Endodermal cell (in vitro differentiated cells): ENCODE results near the gene SLC24A3. TPM values are rescaled to one million over a fixed set of nuclear protein-coding genes. Genes with fewer than 3 reads are reported as not detected.

Source experiments
- DNase-seq: peaks from one replicate; pipeline ENCODE4 v3.0.0-alpha.2; 2017
- H3K27ac ChIP-seq: 2 replicates; pipeline ENCODE4 v1.5.1; 2013; ENCODE audit warnings: mild to moderate bottlenecking, low read depth, low read length, moderate library complexity
- H3K27me3 ChIP-seq: 2 replicates; pipeline ENCODE4 v1.6.1; 2013; ENCODE audit warnings: mild to moderate bottlenecking, low read length, moderate library complexity; ENCODE audit not compliant: insufficient read depth, control insufficient read depth, poor library complexity, severe bottlenecking
- H3K36me3 ChIP-seq: 2 replicates; pipeline ENCODE4 v1.7.0; 2013; ENCODE audit warnings: mild to moderate bottlenecking, low read length, moderate library complexity; ENCODE audit not compliant: control insufficient read depth, insufficient read depth
- H3K4me1 ChIP-seq: one replicate; pipeline ENCODE4 v1.7.0; 2013; ENCODE audit warnings: low read length; ENCODE audit not compliant: control insufficient read depth, insufficient read depth
- H3K4me3 ChIP-seq: 2 replicates; pipeline ENCODE4 v1.5.1; 2013; ENCODE audit warnings: mild to moderate bottlenecking, low read length, moderate library complexity
- H3K9ac ChIP-seq: 2 replicates; pipeline ENCODE4 v1.6.1; 2013; ENCODE audit warnings: mild to moderate bottlenecking, low read length, moderate library complexity; ENCODE audit not compliant: poor library complexity, severe bottlenecking; ENCODE audit errors: extremely low read depth
- H3K9me3 ChIP-seq: 2 replicates; pipeline ENCODE4 v1.6.1; 2013; ENCODE audit warnings: mild to moderate bottlenecking, low read length, moderate library complexity; ENCODE audit not compliant: control insufficient read depth
- H3K27ac Mint-ChIP-seq: 2 replicates; pipeline ENCODE4 v1.8.0; 2020; ENCODE audit warnings: mixed read lengths
- H3K27me3 Mint-ChIP-seq: 2 replicates; pipeline ENCODE4 v1.8.0; 2021; ENCODE audit warnings: mild to moderate bottlenecking, mixed read lengths; ENCODE audit not compliant: insufficient read depth
- H3K36me3 Mint-ChIP-seq: 2 replicates; pipeline ENCODE4 v1.8.0; 2020; ENCODE audit warnings: low read depth, mixed read lengths
- H3K4me1 Mint-ChIP-seq: 2 replicates; pipeline ENCODE4 v1.8.0; 2020; ENCODE audit warnings: mixed read lengths
- H3K4me3 Mint-ChIP-seq: 2 replicates; pipeline ENCODE4 v1.8.0; 2020; ENCODE audit warnings: mild to moderate bottlenecking, moderate library complexity, mixed read lengths
- H3K9me3 Mint-ChIP-seq: 2 replicates; pipeline ENCODE4 v1.8.0; 2020; ENCODE audit warnings: mild to moderate bottlenecking, mixed read lengths
- WGBS, 2 experiments: methylation state at CpG; one replicate each; pipeline versions ENCODE4 v1.1.5 to v1.1.7; 2013; ENCODE audit warnings: missing lambda C conversion rate in 2 of 2, mixed read lengths in 1 of 2; ENCODE audit not compliant: insufficient coverage in 1 of 2, insufficient read length in 1 of 2; 5-methylcytosine and 5-hydroxymethylcytosine counted together
- total RNA-seq, 2 donors: library from RNA; stranded (reverse); fragmentation: NEBNext Ultra II Directional in 1 of 2; extraction: Animal tissue kit (Norgen Biotek cat#: 25700) in 1 of 2; gene quantifications; 2 replicates in 1 of 2; 3 replicates in 1 of 2; pipeline ENCODE4 v1.2.1, GENCODE V29; 2021
- TF ChIP-seq, protein P1 (sequence below): fragments of 200-600 bp; sonication (generic); conservative IDR thresholded peaks from 2 replicates; pipeline ENCODE4 v1.5.0; 2021; ENCODE audit warnings: antibody characterized with exemption, mild to moderate bottlenecking

The SLC24A3 gene
- total RNA-seq, 2 donors from 2014 or later, result 1.5 to 1.8 TPM

DNA sequence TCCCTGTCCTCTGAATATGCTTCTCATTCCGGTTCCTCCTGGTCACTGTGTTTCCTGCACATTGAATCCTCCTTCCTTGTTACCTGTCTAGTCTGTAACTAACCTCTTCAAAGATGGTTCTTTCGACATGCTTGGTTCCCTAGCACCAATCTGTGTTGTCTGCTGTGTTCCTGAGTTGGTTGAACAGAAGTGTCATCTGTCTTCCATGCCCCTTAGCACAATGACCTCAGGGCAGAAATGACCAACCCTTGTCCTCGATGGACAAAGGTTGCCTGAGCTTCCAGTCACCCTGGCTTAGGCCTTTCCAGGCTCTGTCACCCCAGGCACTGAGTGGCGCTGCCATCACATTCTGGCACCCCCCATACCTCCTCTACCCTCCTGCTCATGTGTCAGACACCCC, 278.8 kb downstream of the SLC24A3 start:
- Mint-ChIP-seq H3K4me1 (peaks cover 11% of the 10 kb centered on the region), H3K27ac (no peak overlapping the region), H3K4me3 (no peak overlapping the region), H3K36me3 (no peaks in the 10 kb centered on the region), H3K27me3 (peaks cover 9% of the 10 kb centered on the region), H3K9me3 (no peaks in the 10 kb centered on the region)
- no peak overlapping the region for H3K27ac ChIP-seq
- no peak overlapping the region for H3K9ac ChIP-seq
- TF ChIP-seq, protein P1, sequence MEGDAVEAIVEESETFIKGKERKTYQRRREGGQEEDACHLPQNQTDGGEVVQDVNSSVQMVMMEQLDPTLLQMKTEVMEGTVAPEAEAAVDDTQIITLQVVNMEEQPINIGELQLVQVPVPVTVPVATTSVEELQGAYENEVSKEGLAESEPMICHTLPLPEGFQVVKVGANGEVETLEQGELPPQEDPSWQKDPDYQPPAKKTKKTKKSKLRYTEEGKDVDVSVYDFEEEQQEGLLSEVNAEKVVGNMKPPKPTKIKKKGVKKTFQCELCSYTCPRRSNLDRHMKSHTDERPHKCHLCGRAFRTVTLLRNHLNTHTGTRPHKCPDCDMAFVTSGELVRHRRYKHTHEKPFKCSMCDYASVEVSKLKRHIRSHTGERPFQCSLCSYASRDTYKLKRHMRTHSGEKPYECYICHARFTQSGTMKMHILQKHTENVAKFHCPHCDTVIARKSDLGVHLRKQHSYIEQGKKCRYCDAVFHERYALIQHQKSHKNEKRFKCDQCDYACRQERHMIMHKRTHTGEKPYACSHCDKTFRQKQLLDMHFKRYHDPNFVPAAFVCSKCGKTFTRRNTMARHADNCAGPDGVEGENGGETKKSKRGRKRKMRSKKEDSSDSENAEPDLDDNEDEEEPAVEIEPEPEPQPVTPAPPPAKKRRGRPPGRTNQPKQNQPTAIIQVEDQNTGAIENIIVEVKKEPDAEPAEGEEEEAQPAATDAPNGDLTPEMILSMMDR, result no peak
- H3K4me1 ChIP-seq, result peaks cover 12% of the 10 kb centered on the region
- H3K4me3 ChIP-seq, result no peak overlapping the region
- DNase-seq, result no peak
- no peaks in the 10 kb centered on the region for H3K27me3 ChIP-seq
- H3K9me3 ChIP-seq, result no peaks in the 10 kb centered on the region
- no peaks in the 10 kb centered on the region for H3K36me3 ChIP-seq
- WGBS, 2 experiments, result 89 to 100% methylated on average over 4 of the region's 4 CpGs

DNA sequence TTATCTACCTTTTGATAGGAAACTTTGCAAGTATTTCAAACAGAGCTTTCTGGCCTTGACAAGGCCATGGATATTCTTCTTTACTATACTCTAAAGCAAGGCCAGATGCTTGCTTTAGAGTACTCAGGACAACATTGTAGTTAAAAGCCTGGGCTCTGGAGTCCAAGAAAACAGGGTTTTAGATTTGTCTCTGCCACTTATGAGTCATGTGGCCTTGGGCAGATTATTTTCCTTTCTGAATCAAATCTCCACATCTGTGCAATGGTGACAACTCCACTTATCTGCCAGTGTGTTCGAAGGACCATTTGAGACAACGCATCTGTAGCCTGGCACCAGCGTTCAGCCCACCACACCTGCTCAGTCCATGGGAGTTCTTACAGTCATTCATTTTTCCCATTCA, 279.7 kb downstream of the SLC24A3 start:
- 88 to 93% methylated on average over 2 to 3 of the region's 3 CpGs for WGBS, 2 experiments
- Mint-ChIP-seq H3K4me1 (peaks cover 2% of the 10 kb centered on the region), H3K27ac (no peak overlapping the region), H3K9me3 (no peaks in the 10 kb centered on the region), H3K4me3 (no peak overlapping the region), H3K27me3 (peaks cover 9% of the 10 kb centered on the region), H3K36me3 (no peaks in the 10 kb centered on the region)
- TF ChIP-seq, protein P1, result no peak
- Histone ChIP-seq H3K4me1 (peaks cover 4% of the 10 kb centered on the region), H3K27ac (no peak overlapping the region), H3K27me3 (no peaks in the 10 kb centered on the region), H3K9ac (no peak overlapping the region), H3K36me3 (no peaks in the 10 kb centered on the region), H3K9me3 (no peaks in the 10 kb centered on the region), H3K4me3 (no peak overlapping the region)
- no peak for DNase-seq

- DNase-seq, result no peak
- Histone ChIP-seq H3K4me3 (no peak overlapping the region), H3K9ac (no peak overlapping the region), H3K4me1 (no peaks in the 10 kb centered on the region), H3K36me3 (no peaks in the 10 kb centered on the region), H3K9me3 (no peaks in the 10 kb centered on the region), H3K27me3 (no peaks in the 10 kb centered on the region), H3K27ac (no peak overlapping the region)
- Mint-ChIP-seq H3K9me3 (no peaks in the 10 kb centered on the region), H3K27me3 (peaks cover 9% of the 10 kb centered on the region), H3K4me3 (no peak overlapping the region), H3K27ac (no peak overlapping the region), H3K36me3 (no peaks in the 10 kb centered on the region), H3K4me1 (no peaks in the 10 kb centered on the region)
- 83 to 89% methylated on average over 3 to 6 of the region's 6 CpGs for WGBS, 2 experiments
- TF ChIP-seq, protein P1, result no peak
These were observed 280.4 kb downstream of the SLC24A3 start for GRCh38 chr20:19492687-19493336.
